Jurkat, Clone E6-1 (cell line): ENCODE data around the gene IRX4.

ENCODE experiments used
- DNase-seq: peaks from one replicate; pipeline ENCODE4 v3.0.0-alpha.2; 2011; ENCODE audit warnings: low read depth, low spot score
- H3K4me3 ChIP-seq: 2 replicates; pipeline ENCODE4 v1.5.1; 2011; ENCODE audit warnings: mild to moderate bottlenecking, low read length, control low read depth, moderate library complexity

Gene IRX4

GRCh38 chr5:1883925-1884677 is 1.4 kb upstream of the IRX4 start:
- no peak for DNase-seq
- H3K4me3 ChIP-seq: no peak overlapping the region

GRCh38 chr5:1883120-1883924 is 597 bp upstream of the IRX4 start:
- no peak overlapping the region for H3K4me3 ChIP-seq
- DNase-seq: no peak

- no peak for DNase-seq
- H3K4me3 ChIP-seq: no peak overlapping the region
Measured at GRCh38 chr5:1881731-1882336, 891 bp downstream of the IRX4 start.

- no peak overlapping the region for H3K4me3 ChIP-seq
- no peak for DNase-seq
Measured at GRCh38 chr5:1881098-1881572, 1.6 kb downstream of the IRX4 start.

- H3K4me3 ChIP-seq: no peak overlapping the region
- no peak for DNase-seq
Measured at GRCh38 chr5:1880377-1881025, 2.2 kb downstream of the IRX4 start.

GRCh38 chr5:1879292-1880263 is 3.1 kb downstream of the IRX4 start:
- no peak overlapping the region for H3K4me3 ChIP-seq
- DNase-seq: no peak

- no peak overlapping the region for H3K4me3 ChIP-seq
- DNase-seq: no peak
Measured at GRCh38 chr5:1878050-1878849, 4.5 kb downstream of the IRX4 start.

GRCh38 chr5:1877103-1878049 is 5.3 kb downstream of the IRX4 start:
- no peak overlapping the region for H3K4me3 ChIP-seq
- DNase-seq: no peak

- no peak overlapping the region for H3K4me3 ChIP-seq
- DNase-seq: no peak
Measured at GRCh38 chr5:1876660-1877064, 6.1 kb downstream of the IRX4 start.

GRCh38 chr5:1875843-1876659 is 6.7 kb downstream of the IRX4 start:
- no peak overlapping the region for H3K4me3 ChIP-seq
- no peak for DNase-seq

GRCh38 chr5:1875281-1875842 is 7.4 kb downstream of the IRX4 start:
- no peak overlapping the region for H3K4me3 ChIP-seq
- no peak for DNase-seq

- DNase-seq: no peak
- H3K4me3 ChIP-seq: no peak overlapping the region
Measured at GRCh38 chr5:1874771-1875220, 7.9 kb downstream of the IRX4 start.

GRCh38 chr5:1874348-1874747 is 8.4 kb downstream of the IRX4 start:
- no peak overlapping the region for H3K4me3 ChIP-seq
- no peak for DNase-seq

- no peak for DNase-seq
- no peak overlapping the region for H3K4me3 ChIP-seq
Measured at GRCh38 chr5:1873243-1873959, 9.3 kb downstream of the IRX4 start.

GRCh38 chr5:1871441-1871840 is 11.3 kb downstream of the IRX4 start:
- no peak overlapping the region for H3K4me3 ChIP-seq
- DNase-seq: no peak
